GM12878 (cell line): Measurements from ENCODE around the gene SRPRB. TPM values are rescaled to one million over a fixed set of nuclear protein-coding genes. Genes with fewer than 3 reads are reported as not detected.

ENCODE experiments used
- ATAC-seq: fragments of 200-7000 bp; cut with Tn5 transposase; 3 replicates; pipeline ENCODE4 v1.9.1; 2020; ENCODE audit warnings: mild to moderate bottlenecking, moderate library complexity
- BruUV-seq: library from RNA; stranded (reverse); fragments of 400-500 nt; replicated peaks from 2 replicates; lab custom pipeline; 2021; lab: Mats Ljungman, UMichigan
- CTCF ChIA-PET: fragments of 300-600 bp; sonication (Branson Sonifier 250); formaldehyde crosslinking; extraction: SDS; loops from one replicate; lab custom pipeline; 2021; ENCODE audit warnings: inconsistent platforms; lab: Yijun Ruan, JAX
- POLR2A ChIA-PET: fragments of 350-600 bp; formaldehyde crosslinking; extraction: SDS; loops from one replicate; lab custom pipeline; 2021; ENCODE audit warnings: inconsistent platforms; lab: Charles Lee
- RAD21 ChIA-PET: fragments of 300-600 bp; sonication (Branson Sonifier 250); formaldehyde crosslinking; loops from one replicate; lab custom pipeline; 2023; ENCODE audit warnings: antibody characterized with exemption; ENCODE audit not compliant: unreplicated experiment; lab: Charles Lee
- SMC1A ChIA-PET: fragments of 300-600 bp; sonication (Branson Sonifier 250); formaldehyde crosslinking; loops from one replicate; lab custom pipeline; 2023; ENCODE audit not compliant: unreplicated experiment, uncharacterized antibody; lab: Charles Lee
- DNase-seq: peaks from one replicate; pipeline ENCODE4 v3.0.0-alpha.2; 2011; ENCODE audit warnings: low read depth, low spot score
- FAIRE-seq: peaks from 3 replicates; lab custom pipeline; 2011; peaks lifted over from hg19 to GRCh38; lab: Jason Lieb, UNC
- H2AFZ ChIP-seq: 2 replicates; pipeline ENCODE4 v1.6.0; 2011; ENCODE audit warnings: low read depth, low read length, control low read depth; ENCODE audit not compliant: control insufficient read depth
- H3K27ac ChIP-seq: 2 replicates; pipeline ENCODE4 v1.5.1; 2011; ENCODE audit warnings: control low read depth; ENCODE audit not compliant: control insufficient read depth, insufficient read depth
- H3K27me3 ChIP-seq, 2 experiments: replicated peaks in 1 of 2; 2 replicates each; pipeline versions ENCODE4 v1.6.0 to v1.6.1; 2011; ENCODE audit warnings: low read length in 1 of 2; ENCODE audit not compliant: control insufficient read depth in 2 of 2, insufficient read depth in 2 of 2
- H3K36me3 ChIP-seq, 2 experiments: 2 replicates each; pipeline ENCODE4 v1.5.1; 2011; ENCODE audit warnings: low read length in 1 of 2; ENCODE audit not compliant: control insufficient read depth in 2 of 2, insufficient read depth in 2 of 2
- H3K4me1 ChIP-seq: 2 replicates; pipeline ENCODE4 v1.6.1; 2011; ENCODE audit warnings: mild to moderate bottlenecking, low read length, moderate library complexity, mixed read lengths; ENCODE audit not compliant: control insufficient read depth, insufficient read depth
- H3K4me2 ChIP-seq: 2 replicates; pipeline ENCODE4 v1.6.0; 2011; ENCODE audit warnings: control low read depth; ENCODE audit not compliant: control insufficient read depth, insufficient read depth
- H3K4me3 ChIP-seq: fragments of 200-600 bp; sonication (generic); 2 replicates; pipeline ENCODE4 v1.5.1; 2016
- H3K79me2 ChIP-seq: 2 replicates; pipeline ENCODE4 v1.6.0; 2011; ENCODE audit warnings: low read length; ENCODE audit not compliant: control insufficient read depth, insufficient read depth
- H3K9ac ChIP-seq: 2 replicates; pipeline ENCODE4 v1.8.0; 2011; ENCODE audit warnings: low read length, control low read depth, mixed read lengths; ENCODE audit not compliant: control insufficient read depth, insufficient read depth
- H3K9me3 ChIP-seq: replicated peaks from 3 replicates; pipeline ENCODE4 v1.5.1; 2011; ENCODE audit warnings: mild to moderate bottlenecking, low read length; ENCODE audit not compliant: control insufficient read depth, insufficient read depth
- H4K20me1 ChIP-seq: 2 replicates; pipeline ENCODE4 v1.6.0; 2011; ENCODE audit not compliant: control insufficient read depth, insufficient read depth
- CTCF ChIP-seq, 3 experiments: IDR thresholded peaks in 2 of 3; conservative IDR thresholded peaks in 1 of 3; 2 replicates each; pipeline ENCODE4 v1.5.1; 2011; ENCODE audit warnings: low read depth in 3 of 3, low read length in 3 of 3, mild to moderate bottlenecking in 3 of 3, control low read depth in 2 of 3, moderate library complexity in 2 of 3, inconsistent platforms in 1 of 3, mixed read lengths in 1 of 3; ENCODE audit not compliant: control insufficient read depth in 2 of 3, insufficient read depth in 1 of 3; ENCODE audit errors: extremely low read depth in 1 of 3
- NKRF ChIP-seq: fragments of 450-650 bp; conservative IDR thresholded peaks from 2 replicates; pipeline ENCODE4 v1.6.1; 2017; ENCODE audit warnings: mild to moderate bottlenecking, moderate library complexity
- SIN3A ChIP-seq: IDR thresholded peaks from 2 replicates; pipeline ENCODE4 v1.6.1; 2012; ENCODE audit warnings: low read depth, low read length, improper control_type of control experiment
- SKIL ChIP-seq: fragments of 450-650 bp; IDR thresholded peaks from 2 replicates; pipeline ENCODE4 v1.6.1; 2017; ENCODE audit warnings: mild to moderate bottlenecking, low read depth, inconsistent platforms; ENCODE audit not compliant: poor library complexity, severe bottlenecking
- WGBS: methylation state at CpG from one replicate; pipeline ENCODE4 v1.1.6; 2016; ENCODE audit warnings: low lambda C conversion rate; ENCODE audit not compliant: insufficient replicate concordance, insufficient coverage; ENCODE audit errors: missing lambda C conversion rate; 5-methylcytosine and 5-hydroxymethylcytosine counted together
- in situ Hi-C: fragments of 300-500 bp; cut with MboI; formaldehyde crosslinking; loops from 9 replicates; pipeline ENCODE4 v1.14.3; 2018; ENCODE audit warnings: mixed read lengths
- intact Hi-C: fragments of 100-400 bp; cut with micrococcal nuclease; formaldehyde crosslinking; loops from one replicate; pipeline ENCODE4 v1.14.2; 2022; ENCODE audit not compliant: unreplicated experiment
- polyA plus RNA-seq, 11 experiments: library from polyadenylated mRNA; depleted of rRNA in 4 of 11; unstranded in 6 of 11; stranded (reverse) in 5 of 11; fragments of >200 nt; fragmentation: Nextera tagmentation in 4 of 11; fragmentation: Illumina TruSeq in 1 of 11; extraction: Ambion mirVana in 4 of 11; extraction: Trizol in 1 of 11; gene quantifications; 1 replicate in 1 of 11; 2 replicates in 10 of 11; pipeline versions ENCODE4 v1.2.1 to v1.2.3, GENCODE V29; 2011 to 2016; ENCODE audit warnings: inconsistent platforms in 2 of 11, missing spikeins in 2 of 11, low read depth in 1 of 11
- total RNA-seq, 4 experiments: library from RNA; depleted of rRNA in 3 of 4; stranded (reverse); fragments of >200 nt in 3 of 4; fragmentation: Illumina TruSeq in 1 of 4; extraction: Trizol in 1 of 4; gene quantifications; 2 replicates each; pipeline versions ENCODE4 v1.2.1 to v1.2.3, GENCODE V29; 2013 to 2021

Gene SRPRB
- total and polyA plus RNA-seq, 10 of the 15 experiments (the other 5 are each of a cell fraction or from before 2014, with no cell fraction given), result 30.6 to 107 (median 46.6) TPM

- WGBS, result 2% methylated on average over 5 of the region's 5 CpGs
- Histone ChIP-seq H3K9me3 (no peaks in the 10 kb centered on the region), H3K9ac (no peak overlapping the region), H3K4me2 (no peak overlapping the region), H4K20me1 (no peaks in the 10 kb centered on the region), H3K36me3 (no peaks in the 10 kb centered on the region), H3K27me3 (peaks cover 0 to 5% of the 10 kb centered on the region in 2 experiments; a peak in 2 of 4 replicates), H3K4me3 (no peak overlapping the region), H3K27ac (no peak overlapping the region), H2AFZ (no peak overlapping the region), H3K4me1 (no peaks in the 10 kb centered on the region), H3K79me2 (no peaks in the 10 kb centered on the region)
- peak; percentile 57; the same call in 2 of the 3 replicates for ATAC-seq
- no TSS peak for BruUV-seq
- POLR2A ChIA-PET, result no interaction called here
- FAIRE-seq, result no peak
- TF ChIP-seq SIN3A, result no peak
- no peak for TF ChIP-seq SKIL
- TF ChIP-seq CTCF (IDR thresholded peaks at IDR 0.05 in 2 of 3, conservative IDR thresholded peaks at IDR 0.05 in 1 of 3; ENCODE audit: control insufficient read depth in 2 of 3, extremely low read depth in 1 of 3, insufficient read depth in 1 of 3, low read depth in 3 of 3, low read length in 3 of 3), result peak in 1 of 3 experiments; percentile 13; a peak in 1 of 6 replicates
- no peak for TF ChIP-seq NKRF
- RAD21 ChIA-PET, result no interaction called here
- SMC1A ChIA-PET, result interaction anchor here (1.4 kb wide), 1 partner anchor 14 kb away, joined by 3 read pairs; no protein-coding TSS in a partner anchor
- in situ Hi-C loops, result no loop called here
- intact Hi-C loops, result no loop called here
- DNase-seq, result no peak
- CTCF ChIA-PET, result no interaction called here
Observed at GRCh38 chr3:133865136-133865855, 59.7 kb downstream of the SRPRB start.
